ENCODE data around the gene TLR8.

Gene TLR8

DNA sequence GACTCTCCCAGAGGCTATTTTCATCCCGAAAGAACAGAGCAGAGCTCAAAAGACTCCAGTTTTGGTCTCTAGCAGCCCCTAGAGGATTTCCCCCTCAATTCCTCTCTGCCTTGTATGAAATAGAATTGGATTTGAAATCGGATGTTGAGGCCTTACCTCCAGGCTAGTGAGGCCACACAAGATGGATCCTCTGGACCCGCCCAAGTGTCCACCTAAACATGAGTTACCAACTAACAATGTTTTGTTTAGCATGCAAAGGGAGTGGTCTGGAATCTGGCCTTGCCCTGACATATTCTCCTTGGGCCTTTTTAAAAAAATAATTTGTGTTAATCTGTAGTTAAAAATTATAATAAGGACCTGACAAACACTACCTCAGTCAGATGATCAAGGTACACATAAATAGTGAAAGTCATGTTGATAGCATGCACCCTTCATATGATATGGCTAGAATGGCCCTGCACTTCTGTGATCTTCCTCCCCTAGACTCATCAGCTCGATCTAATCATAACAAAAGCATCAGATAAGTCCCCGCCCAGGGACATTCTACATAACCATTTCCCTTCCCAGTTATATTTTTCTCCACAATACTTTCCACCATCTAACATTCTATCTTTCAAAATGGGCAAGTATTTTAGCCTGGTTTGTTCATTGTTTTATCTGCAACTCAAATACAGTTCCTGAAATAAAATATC, 6.5 kb downstream of the TLR8 start:
- TF ChIP-seq, protein P1, sequence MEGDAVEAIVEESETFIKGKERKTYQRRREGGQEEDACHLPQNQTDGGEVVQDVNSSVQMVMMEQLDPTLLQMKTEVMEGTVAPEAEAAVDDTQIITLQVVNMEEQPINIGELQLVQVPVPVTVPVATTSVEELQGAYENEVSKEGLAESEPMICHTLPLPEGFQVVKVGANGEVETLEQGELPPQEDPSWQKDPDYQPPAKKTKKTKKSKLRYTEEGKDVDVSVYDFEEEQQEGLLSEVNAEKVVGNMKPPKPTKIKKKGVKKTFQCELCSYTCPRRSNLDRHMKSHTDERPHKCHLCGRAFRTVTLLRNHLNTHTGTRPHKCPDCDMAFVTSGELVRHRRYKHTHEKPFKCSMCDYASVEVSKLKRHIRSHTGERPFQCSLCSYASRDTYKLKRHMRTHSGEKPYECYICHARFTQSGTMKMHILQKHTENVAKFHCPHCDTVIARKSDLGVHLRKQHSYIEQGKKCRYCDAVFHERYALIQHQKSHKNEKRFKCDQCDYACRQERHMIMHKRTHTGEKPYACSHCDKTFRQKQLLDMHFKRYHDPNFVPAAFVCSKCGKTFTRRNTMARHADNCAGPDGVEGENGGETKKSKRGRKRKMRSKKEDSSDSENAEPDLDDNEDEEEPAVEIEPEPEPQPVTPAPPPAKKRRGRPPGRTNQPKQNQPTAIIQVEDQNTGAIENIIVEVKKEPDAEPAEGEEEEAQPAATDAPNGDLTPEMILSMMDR (IDR thresholded peaks at IDR 0.05; ENCODE audit: insufficient read depth, low read length, poor library complexity, severe bottlenecking): no peak
- Histone ChIP-seq H3K4me3 (replicated peaks; ENCODE audit: low read depth, low read length) (no peak overlapping the region), H3K36me3 (ENCODE audit: control insufficient read depth, insufficient read depth, low read length) (no peaks in the 10 kb centered on the region), H3K27me3 (replicated peaks; ENCODE audit: control insufficient read depth, insufficient read depth, low read length) (no peaks in the 10 kb centered on the region)
- DNase-seq (ENCODE audit: extremely low read depth, insufficient read length): no peak

DNA sequence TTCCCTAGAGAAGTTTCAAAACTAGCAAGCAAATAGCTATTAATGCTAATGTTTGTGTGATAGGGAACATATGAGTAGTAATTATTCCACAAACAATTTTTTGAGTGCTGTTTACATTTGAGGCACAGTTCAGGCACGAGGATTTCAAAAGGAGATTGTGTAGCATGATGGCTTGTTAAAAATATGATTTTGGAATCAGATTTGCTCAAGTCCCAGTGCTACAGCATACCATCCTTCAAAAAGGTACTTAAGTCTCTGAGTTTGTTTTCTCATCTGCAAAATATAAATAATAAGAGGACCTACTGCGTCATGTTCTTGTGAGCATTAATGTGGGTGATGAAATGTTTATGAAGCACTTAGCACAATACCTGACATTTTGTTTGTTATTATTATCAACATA, 11.3 kb downstream of the TLR8 start:
- TF ChIP-seq, protein P1 (IDR thresholded peaks at IDR 0.05; ENCODE audit: insufficient read depth, low read length, poor library complexity, severe bottlenecking): no peak
- no peaks in the 10 kb centered on the region for H3K36me3 ChIP-seq (ENCODE audit: control insufficient read depth, insufficient read depth, low read length)
- H3K4me3 ChIP-seq (replicated peaks; ENCODE audit: low read depth, low read length): no peak overlapping the region
- no peak for DNase-seq (ENCODE audit: extremely low read depth, insufficient read length)
- H3K27me3 ChIP-seq (replicated peaks; ENCODE audit: control insufficient read depth, insufficient read depth, low read length): no peaks in the 10 kb centered on the region

GRCh38 chrX:12919051-12919450, 12.6 kb downstream of the TLR8 start:
- Histone ChIP-seq H3K27me3 (replicated peaks; ENCODE audit: control insufficient read depth, insufficient read depth, low read length) (no peaks in the 10 kb centered on the region), H3K36me3 (ENCODE audit: control insufficient read depth, insufficient read depth, low read length) (no peaks in the 10 kb centered on the region), H3K4me3 (replicated peaks; ENCODE audit: low read depth, low read length) (no peak overlapping the region)
- DNase-seq (ENCODE audit: extremely low read depth, insufficient read length): no peak
- TF ChIP-seq, protein P1 (IDR thresholded peaks at IDR 0.05; ENCODE audit: insufficient read depth, low read length, poor library complexity, severe bottlenecking): no peak

- DNase-seq (ENCODE audit: extremely low read depth, insufficient read length): no peak
- Histone ChIP-seq H3K4me3 (replicated peaks; ENCODE audit: low read depth, low read length) (no peak overlapping the region), H3K36me3 (ENCODE audit: control insufficient read depth, insufficient read depth, low read length) (no peaks in the 10 kb centered on the region), H3K27me3 (replicated peaks; ENCODE audit: control insufficient read depth, insufficient read depth, low read length) (no peaks in the 10 kb centered on the region)
- TF ChIP-seq, protein P1 (IDR thresholded peaks at IDR 0.05; ENCODE audit: insufficient read depth, low read length, poor library complexity, severe bottlenecking): no peak
These were observed 13.2 kb downstream of the TLR8 start for GRCh38 chrX:12919620-12920019.

DNA sequence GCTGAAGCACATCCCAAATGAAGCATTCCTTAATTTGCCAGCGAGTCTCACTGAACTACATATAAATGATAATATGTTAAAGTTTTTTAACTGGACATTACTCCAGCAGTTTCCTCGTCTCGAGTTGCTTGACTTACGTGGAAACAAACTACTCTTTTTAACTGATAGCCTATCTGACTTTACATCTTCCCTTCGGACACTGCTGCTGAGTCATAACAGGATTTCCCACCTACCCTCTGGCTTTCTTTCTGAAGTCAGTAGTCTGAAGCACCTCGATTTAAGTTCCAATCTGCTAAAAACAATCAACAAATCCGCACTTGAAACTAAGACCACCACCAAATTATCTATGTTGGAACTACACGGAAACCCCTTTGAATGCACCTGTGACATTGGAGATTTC, 14.6 kb downstream of the TLR8 start:
- H3K27me3 ChIP-seq (replicated peaks; ENCODE audit: control insufficient read depth, insufficient read depth, low read length): no peaks in the 10 kb centered on the region
- TF ChIP-seq, protein P1 (IDR thresholded peaks at IDR 0.05; ENCODE audit: insufficient read depth, low read length, poor library complexity, severe bottlenecking): no peak
- no peak overlapping the region for H3K4me3 ChIP-seq (replicated peaks; ENCODE audit: low read depth, low read length)
- DNase-seq (ENCODE audit: extremely low read depth, insufficient read length): no peak
- H3K36me3 ChIP-seq (ENCODE audit: control insufficient read depth, insufficient read depth, low read length): no peaks in the 10 kb centered on the region
